Testis (tissue), 2 donors: ENCODE results near the gene PFKP.

Experiments used
- POLR2A ChIP-seq: fragments of 450-650 bp; IDR thresholded peaks from one replicate; pipeline ENCODE4 v1.6.1; 2017; ENCODE audit warnings: antibody characterized with exemption, mild to moderate bottlenecking, moderate library complexity
- TF ChIP-seq, protein P1 (sequence below), 3 experiments: fragments of 450-650 bp in 2 of 3; fragments of 200-600 bp in 1 of 3; sonication (generic) in 1 of 3; IDR thresholded peaks; one replicate each; pipeline ENCODE4 v1.5.1; 2016 to 2019; ENCODE audit warnings: antibody characterized with exemption in 3 of 3, mild to moderate bottlenecking in 2 of 3, moderate library complexity in 1 of 3

- TF ChIP-seq POLR2A = no peak
- TF ChIP-seq, protein P1, sequence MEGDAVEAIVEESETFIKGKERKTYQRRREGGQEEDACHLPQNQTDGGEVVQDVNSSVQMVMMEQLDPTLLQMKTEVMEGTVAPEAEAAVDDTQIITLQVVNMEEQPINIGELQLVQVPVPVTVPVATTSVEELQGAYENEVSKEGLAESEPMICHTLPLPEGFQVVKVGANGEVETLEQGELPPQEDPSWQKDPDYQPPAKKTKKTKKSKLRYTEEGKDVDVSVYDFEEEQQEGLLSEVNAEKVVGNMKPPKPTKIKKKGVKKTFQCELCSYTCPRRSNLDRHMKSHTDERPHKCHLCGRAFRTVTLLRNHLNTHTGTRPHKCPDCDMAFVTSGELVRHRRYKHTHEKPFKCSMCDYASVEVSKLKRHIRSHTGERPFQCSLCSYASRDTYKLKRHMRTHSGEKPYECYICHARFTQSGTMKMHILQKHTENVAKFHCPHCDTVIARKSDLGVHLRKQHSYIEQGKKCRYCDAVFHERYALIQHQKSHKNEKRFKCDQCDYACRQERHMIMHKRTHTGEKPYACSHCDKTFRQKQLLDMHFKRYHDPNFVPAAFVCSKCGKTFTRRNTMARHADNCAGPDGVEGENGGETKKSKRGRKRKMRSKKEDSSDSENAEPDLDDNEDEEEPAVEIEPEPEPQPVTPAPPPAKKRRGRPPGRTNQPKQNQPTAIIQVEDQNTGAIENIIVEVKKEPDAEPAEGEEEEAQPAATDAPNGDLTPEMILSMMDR (IDR thresholded peaks at IDR 0.05) = no peak
Observed at GRCh38 chr10:3140280-3140679, 72.9 kb downstream of the PFKP start.
